HG03064 (cell line): ENCODE measurements around the gene ARPP21.

Experiments used
- ATAC-seq: cut with Tn5 transposase; IDR thresholded peaks from one replicate; pipeline ENCODE4 v1.9.1; 2021; ENCODE audit warnings: low read depth; ENCODE audit not compliant: unreplicated experiment

The ARPP21 gene

GRCh38 chr3:35674451-35675109 lies 35.3 kb downstream of the ARPP21 start:
- no peak for ATAC-seq

- no peak for ATAC-seq
Observed at GRCh38 chr3:35675206-35675605, 35.9 kb downstream of the ARPP21 start.

- no peak for ATAC-seq
Observed at GRCh38 chr3:35675621-35676020, 36.3 kb downstream of the ARPP21 start.

GRCh38 chr3:35677797-35678196 lies 38.5 kb downstream of the ARPP21 start:
- no peak for ATAC-seq

- ATAC-seq: no peak
Observed at GRCh38 chr3:35678643-35679161, 39.4 kb downstream of the ARPP21 start.

GRCh38 chr3:35679409-35680080 lies 40.2 kb downstream of the ARPP21 start:
- ATAC-seq: no peak

- no peak for ATAC-seq
Observed at GRCh38 chr3:35680866-35681650, 41.7 kb downstream of the ARPP21 start.

GRCh38 chr3:35685153-35685552 lies 45.8 kb downstream of the ARPP21 start:
- no peak for ATAC-seq

- ATAC-seq: no peak
Observed at GRCh38 chr3:35688826-35689225, 49.5 kb downstream of the ARPP21 start.

GRCh38 chr3:35690271-35690670 lies 50.9 kb downstream of the ARPP21 start:
- ATAC-seq: no peak

GRCh38 chr3:35705904-35706303 lies 66.6 kb downstream of the ARPP21 start:
- ATAC-seq: no peak

- no peak for ATAC-seq
Observed at GRCh38 chr3:35707904-35708303, 68.6 kb downstream of the ARPP21 start.

- no peak for ATAC-seq
Observed at GRCh38 chr3:35708394-35709271, 69.3 kb downstream of the ARPP21 start.

GRCh38 chr3:35709691-35710090 lies 70.4 kb downstream of the ARPP21 start:
- ATAC-seq: no peak

GRCh38 chr3:35710554-35710953 lies 71.2 kb downstream of the ARPP21 start:
- ATAC-seq: no peak

GRCh38 chr3:35718921-35719320 lies 79.6 kb downstream of the ARPP21 start:
- no peak for ATAC-seq

- no peak for ATAC-seq
Observed at GRCh38 chr3:35721628-35722027, 82.3 kb downstream of the ARPP21 start.

- no peak for ATAC-seq
Observed at GRCh38 chr3:35722902-35723301, 83.6 kb downstream of the ARPP21 start.

GRCh38 chr3:35723480-35724097 lies 84.3 kb downstream of the ARPP21 start:
- ATAC-seq: no peak

- no peak for ATAC-seq
Observed at GRCh38 chr3:35724106-35724505, 84.8 kb downstream of the ARPP21 start.
